PC-3 (cell line): ENCODE measurements around the gene MMAA.

ENCODE experiments used
- CTCF ChIP-seq: fragments of 300-600 bp; sonication (generic); conservative IDR thresholded peaks from 2 replicates; pipeline ENCODE4 v1.5.1; 2017; ENCODE audit warnings: antibody characterized with exemption, low read depth, mild to moderate bottlenecking, low read length
- EZH2 ChIP-seq: fragments of 300-600 bp; sonication (generic); IDR thresholded peaks from one replicate; pipeline ENCODE4 v1.6.1; 2017; ENCODE audit warnings: antibody characterized with exemption, mild to moderate bottlenecking, low read length; ENCODE audit not compliant: unreplicated experiment
- EZH2phosphoT487 ChIP-seq: fragments of 300-600 bp; sonication (generic); IDR thresholded peaks from 2 replicates; pipeline ENCODE4 v1.6.1; 2018; ENCODE audit warnings: mild to moderate bottlenecking, antibody characterized with exemption, low read length, borderline replicate concordance

- TF ChIP-seq CTCF, result no peak
- TF ChIP-seq EZH2phosphoT487, result no peak
- no peak for TF ChIP-seq EZH2
Observed at GRCh38 chr4:145670422-145670821, 51.2 kb downstream of the MMAA start.
